RWPE1 (cell line): ENCODE results near the gene ZP4.

Source experiments
- CTCF ChIA-PET: fragments of 350-600 bp; sonication (Branson Sonifier 250); formaldehyde crosslinking; extraction: SDS; loops from one replicate; lab custom pipeline; 2021; lab: Yijun Ruan, JAX
- POLR2A ChIA-PET: fragments of 400-600 bp; formaldehyde crosslinking; extraction: SDS; loops from one replicate; lab custom pipeline; 2020; ENCODE audit warnings: antibody characterized with exemption; ENCODE audit not compliant: low non-redundant PET; lab: Yijun Ruan, JAX
- DNase-seq: peaks from one replicate; pipeline ENCODE4 v3.0.0; 2012; ENCODE audit warnings: low spot score
- H3K27ac ChIP-seq: fragments of 450-650 bp; 2 replicates; pipeline ENCODE4 v1.5.1; 2017
- TF ChIP-seq, protein P1 (sequence below): fragments of 450-650 bp; conservative IDR thresholded peaks from 2 replicates; pipeline ENCODE4 v1.5.1; 2017; ENCODE audit warnings: low read depth, mild to moderate bottlenecking

ZP4 gene

DNA sequence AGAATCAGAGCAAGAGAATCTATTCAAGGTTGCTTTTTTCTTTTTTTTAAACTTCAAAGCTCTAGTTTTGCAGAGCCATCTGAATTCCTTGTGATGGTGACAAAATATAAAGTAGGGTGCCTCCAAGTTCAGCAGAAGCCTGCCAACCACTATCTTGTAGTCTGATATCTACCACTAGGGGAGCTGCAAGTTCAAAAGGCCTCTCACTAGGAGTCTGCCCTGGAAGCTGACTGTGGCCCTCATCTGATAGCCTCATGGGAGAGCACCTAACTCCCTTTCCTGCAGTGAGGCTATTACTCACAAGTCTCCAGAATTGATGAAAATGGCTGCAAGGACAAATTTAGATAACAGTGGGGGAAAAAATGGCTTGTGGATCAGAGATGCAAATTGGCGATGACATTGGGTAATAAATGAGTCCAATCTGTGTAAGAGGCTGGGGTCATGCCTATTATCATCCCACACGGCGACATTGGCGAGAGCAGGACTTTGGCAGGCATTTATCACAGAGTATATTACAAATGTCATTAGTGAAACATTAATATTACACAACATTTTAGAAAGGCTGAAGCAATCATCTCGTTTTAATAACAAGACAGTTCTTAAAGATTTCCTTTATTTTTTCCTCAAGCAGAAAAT lies 10.7 kb upstream of the ZP4 start:
- TF ChIP-seq, protein P1, sequence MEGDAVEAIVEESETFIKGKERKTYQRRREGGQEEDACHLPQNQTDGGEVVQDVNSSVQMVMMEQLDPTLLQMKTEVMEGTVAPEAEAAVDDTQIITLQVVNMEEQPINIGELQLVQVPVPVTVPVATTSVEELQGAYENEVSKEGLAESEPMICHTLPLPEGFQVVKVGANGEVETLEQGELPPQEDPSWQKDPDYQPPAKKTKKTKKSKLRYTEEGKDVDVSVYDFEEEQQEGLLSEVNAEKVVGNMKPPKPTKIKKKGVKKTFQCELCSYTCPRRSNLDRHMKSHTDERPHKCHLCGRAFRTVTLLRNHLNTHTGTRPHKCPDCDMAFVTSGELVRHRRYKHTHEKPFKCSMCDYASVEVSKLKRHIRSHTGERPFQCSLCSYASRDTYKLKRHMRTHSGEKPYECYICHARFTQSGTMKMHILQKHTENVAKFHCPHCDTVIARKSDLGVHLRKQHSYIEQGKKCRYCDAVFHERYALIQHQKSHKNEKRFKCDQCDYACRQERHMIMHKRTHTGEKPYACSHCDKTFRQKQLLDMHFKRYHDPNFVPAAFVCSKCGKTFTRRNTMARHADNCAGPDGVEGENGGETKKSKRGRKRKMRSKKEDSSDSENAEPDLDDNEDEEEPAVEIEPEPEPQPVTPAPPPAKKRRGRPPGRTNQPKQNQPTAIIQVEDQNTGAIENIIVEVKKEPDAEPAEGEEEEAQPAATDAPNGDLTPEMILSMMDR: peak; percentile 16
- ChIA-PET CTCF (interaction anchor here (0.6 to 1.2 kb wide), 9 partner anchors 10 to 1027 kb away, joined by 3 to 7 read pairs (median 4); no protein-coding TSS in a partner anchor), POLR2A (no interaction called here)
- peak; percentile 34 for DNase-seq
- no peak overlapping the region for H3K27ac ChIP-seq

DNA sequence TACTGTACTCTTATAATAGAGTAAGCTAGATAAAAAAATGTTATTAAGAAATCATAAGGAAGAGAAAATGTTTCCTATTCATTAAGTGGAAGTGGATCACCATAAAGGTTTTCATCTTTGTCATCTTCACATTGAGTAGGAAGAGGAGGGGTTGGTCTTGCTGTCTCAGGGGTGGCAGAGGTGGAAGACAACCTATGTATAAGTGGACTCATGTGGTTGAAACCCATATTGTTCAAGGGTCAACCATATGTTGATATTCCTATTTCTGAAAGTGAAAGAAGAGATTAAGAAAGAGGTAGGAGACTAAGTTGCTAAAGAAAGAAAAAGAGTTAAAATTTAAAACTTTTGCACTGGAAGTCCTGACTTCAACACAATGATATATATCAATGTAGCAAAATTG lies 4.9 kb upstream of the ZP4 start:
- TF ChIP-seq, protein P1: no peak
- no peak overlapping the region for H3K27ac ChIP-seq
- CTCF ChIA-PET: interaction anchor here (0.8 kb wide), 1 partner anchor 31 kb away, joined by 4 read pairs; no protein-coding TSS in a partner anchor
- no peak for DNase-seq
- POLR2A ChIA-PET: no interaction called here

DNA sequence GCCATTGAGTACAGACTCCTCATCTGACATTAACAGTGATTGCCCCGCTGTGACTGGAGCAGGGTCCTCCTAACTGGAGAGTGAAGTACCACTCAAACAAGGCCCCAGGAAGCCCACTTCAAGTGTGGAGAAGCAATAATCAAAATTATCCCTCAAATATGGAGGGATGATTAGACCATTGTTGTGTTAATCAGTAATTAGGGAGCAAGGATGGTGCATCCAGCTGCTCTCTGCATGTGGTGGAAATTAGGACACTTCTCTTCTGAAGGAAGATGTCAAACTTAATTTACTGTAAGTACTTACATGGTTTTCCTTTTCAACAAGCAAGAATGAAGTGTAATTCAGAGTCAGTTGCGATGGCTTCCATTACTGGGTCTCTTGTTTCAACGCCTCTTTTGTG lies 3.4 kb upstream of the ZP4 start:
- ChIA-PET CTCF (no interaction called here), POLR2A (no interaction called here)
- no peak overlapping the region for H3K27ac ChIP-seq
- no peak for DNase-seq
- TF ChIP-seq, protein P1: no peak

DNA sequence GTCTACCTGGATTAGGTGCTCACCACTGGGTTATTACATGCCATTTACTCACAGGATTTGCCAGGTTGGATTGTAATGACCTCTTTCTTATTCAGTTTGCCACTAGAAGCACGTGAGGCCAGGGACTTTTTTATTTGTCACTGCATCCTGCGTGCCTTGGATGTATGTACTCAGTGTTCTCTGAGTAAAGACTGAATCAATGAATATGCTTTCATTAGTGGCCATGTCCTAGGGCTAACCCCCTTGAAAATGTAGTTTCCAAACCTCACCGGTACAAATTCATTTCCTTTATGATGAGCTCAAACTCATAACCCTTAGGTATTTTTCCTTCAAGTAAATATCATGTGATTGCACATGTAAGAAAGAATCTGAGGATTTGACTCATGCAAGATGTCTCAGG lies 1.3 kb upstream of the ZP4 start:
- ChIA-PET CTCF (interaction anchor here (0.7 kb wide), 1 partner anchor 28 kb away, joined by 3 read pairs; no protein-coding TSS in a partner anchor), POLR2A (no interaction called here)
- no peak overlapping the region for H3K27ac ChIP-seq
- DNase-seq: peak; percentile 20
- TF ChIP-seq, protein P1: no peak

DNA sequence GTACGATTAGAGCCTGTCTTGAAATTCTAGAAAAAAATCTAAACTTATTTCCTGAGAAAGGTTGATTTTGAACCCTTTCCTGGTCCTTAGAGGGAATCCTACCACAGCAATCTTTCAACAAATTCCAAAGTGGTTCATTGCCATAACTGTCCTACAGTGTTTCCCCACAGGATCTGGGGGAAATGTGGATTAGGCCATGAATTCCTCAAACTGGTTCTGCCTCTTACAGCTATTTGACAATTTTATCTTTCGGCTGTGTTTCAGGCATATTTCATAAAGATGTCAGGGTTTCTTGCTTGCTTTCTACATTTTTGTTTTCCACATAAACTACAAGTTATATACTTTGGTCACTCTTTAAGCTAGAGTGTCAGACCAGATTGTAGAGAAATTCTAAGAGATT lies 544 bp upstream of the ZP4 start:
- TF ChIP-seq, protein P1: no peak
- POLR2A ChIA-PET: interaction anchor here (0.6 kb wide), 1 partner anchor 68 kb away, joined by 6 read pairs; no protein-coding TSS in a partner anchor
- no peak for DNase-seq
- H3K27ac ChIP-seq: no peak overlapping the region
- CTCF ChIA-PET: interaction anchor here (0.6 kb wide), 1 partner anchor 10 kb away, joined by 3 read pairs; no protein-coding TSS in a partner anchor

DNA sequence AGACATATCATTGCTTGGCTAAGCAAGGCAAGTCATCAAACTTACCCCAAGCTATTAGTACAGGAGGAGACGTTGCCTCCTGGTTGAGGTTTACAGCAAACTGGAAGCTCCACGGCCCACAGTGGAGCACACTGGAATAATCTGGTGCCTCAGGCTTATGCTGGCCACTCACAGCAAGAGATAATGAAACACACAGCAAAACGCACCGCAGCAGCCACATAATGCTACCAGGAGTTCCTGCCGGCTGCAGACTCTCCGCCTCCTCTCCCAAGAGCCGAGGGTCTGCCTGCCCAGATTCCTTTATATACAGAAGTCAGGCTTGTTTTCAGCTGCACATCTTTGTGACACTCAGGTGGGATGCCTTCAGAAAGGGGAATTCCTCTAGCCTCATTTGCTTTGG lies 306 bp downstream of the ZP4 start:
- POLR2A ChIA-PET: no interaction called here
- H3K27ac ChIP-seq: no peak overlapping the region
- CTCF ChIA-PET: no interaction called here
- TF ChIP-seq, protein P1: no peak
- DNase-seq: no peak
